Stimulated activated CD8-positive, alpha-beta memory T cell treated with anti-CD3 and anti-CD28 coated beads, Interleukin-4, amount 100 ng/mL, for 1 hour (primary cell): ENCODE results near the gene ZNF577.
"Not testable (repeated sequence)": the region's sequence is repeated elsewhere in the genome, so short reads cannot be mapped to it uniquely, and the experiment has no call there.

Experiments used
- DNase-seq, 2 donors: peaks; one replicate each; pipeline ENCODE4 v3.0.0-alpha.2; 2020; ENCODE audit warnings: low read depth in 2 of 2, low spot score in 1 of 2

The ZNF577 gene

GRCh38 chr19:51887522-51888498 lies at the start of gene ZNF577:
TSS of gene ZNF577 (minus strand) at chr19:51887951. CDS start at chr19:51880382, 7,569 bp downstream.
- DNase-seq: peak; percentile 16 to 40

- DNase-seq: no peak
Measured at GRCh38 chr19:51931921-51932320, 44.2 kb upstream of the ZNF577 start.

- no peak for DNase-seq
Measured at GRCh38 chr19:51927859-51928258, 40.1 kb upstream of the ZNF577 start.

- DNase-seq: peak; percentile 71 to 72
Measured at GRCh38 chr19:51926784-51927741, 39.3 kb upstream of the ZNF577 start, which contains the start of gene ZNF613. TSS of gene ZNF613 (plus strand) at chr19:51927472. CDS start at chr19:51936221, 8,749 bp downstream.

GRCh38 chr19:51926426-51926783 lies 38.7 kb upstream of the ZNF577 start:
- DNase-seq: no peak

- no peak for DNase-seq
Measured at GRCh38 chr19:51921949-51922348, 34.2 kb upstream of the ZNF577 start.

- DNase-seq: no peak
Measured at GRCh38 chr19:51919606-51920005, 31.9 kb upstream of the ZNF577 start.

GRCh38 chr19:51916167-51916566 lies 28.4 kb upstream of the ZNF577 start:
- no peak for DNase-seq

GRCh38 chr19:51915324-51915867 lies 27.6 kb upstream of the ZNF577 start:
- DNase-seq: no peak

GRCh38 chr19:51907981-51908380 lies 20.2 kb upstream of the ZNF577 start:
- not testable (repeated sequence) for DNase-seq

- DNase-seq: not testable (repeated sequence)
Measured at GRCh38 chr19:51906108-51906507, 18.4 kb upstream of the ZNF577 start.

GRCh38 chr19:51905639-51906038 lies 17.9 kb upstream of the ZNF577 start:
- not testable (repeated sequence) for DNase-seq

- no peak for DNase-seq
Measured at GRCh38 chr19:51905206-51905605, 17.5 kb upstream of the ZNF577 start.

GRCh38 chr19:51904331-51905165 lies 16.8 kb upstream of the ZNF577 start, which contains the start of gene ZNF649:
TSS of gene ZNF649 (minus strand) at chr19:51905017. CDS start at chr19:51900107, 4,910 bp downstream.
- peak; percentile 47 to 67 for DNase-seq

GRCh38 chr19:51903192-51903591 lies 15.4 kb upstream of the ZNF577 start:
- DNase-seq: no peak

- DNase-seq: no peak
Measured at GRCh38 chr19:51901860-51902259, 14.1 kb upstream of the ZNF577 start.

GRCh38 chr19:51891193-51891747 lies 3.5 kb upstream of the ZNF577 start:
- DNase-seq: no peak

GRCh38 chr19:51889934-51890333 lies 2.2 kb upstream of the ZNF577 start:
- no peak for DNase-seq

- DNase-seq: no peak
Measured at GRCh38 chr19:51884713-51885112, 3.0 kb downstream of the ZNF577 start.

- no peak for DNase-seq
Measured at GRCh38 chr19:51882518-51882917, 5.2 kb downstream of the ZNF577 start.
